BJ (cell line): ENCODE measurements around the gene CAST. TPM values are rescaled to one million over a fixed set of nuclear protein-coding genes. Genes with fewer than 3 reads are reported as not detected.

ENCODE experiments used
- CTCF ChIA-PET: fragments of 350-600 bp; formaldehyde crosslinking; extraction: SDS; loops from one replicate; lab custom pipeline; 2021; ENCODE audit warnings: antibody characterized with exemption, inconsistent platforms; lab: Yijun Ruan, JAX
- POLR2A ChIA-PET: fragments of 300-600 bp; sonication (Branson Sonifier 250); formaldehyde crosslinking; extraction: SDS; loops from one replicate; lab custom pipeline; 2021; ENCODE audit warnings: antibody characterized with exemption; lab: Charles Lee
- DNase-seq: peaks from one replicate; pipeline ENCODE4 v3.0.0-alpha.2; 2011; ENCODE audit warnings: low read depth
- H3K27me3 ChIP-seq: 2 replicates; pipeline ENCODE4 v1.6.0; 2011; ENCODE audit warnings: low read length; ENCODE audit not compliant: control insufficient read depth, insufficient read depth
- H3K36me3 ChIP-seq: 2 replicates; pipeline ENCODE4 v1.5.1; 2011; ENCODE audit warnings: low read length; ENCODE audit not compliant: control insufficient read depth, insufficient read depth
- H3K4me3 ChIP-seq: 2 replicates; pipeline ENCODE4 v1.5.1; 2011; ENCODE audit warnings: low read depth, mild to moderate bottlenecking, control low read depth, low read length
- CTCF ChIP-seq: IDR thresholded peaks from 2 replicates; pipeline ENCODE4 v1.5.1; 2011; ENCODE audit warnings: low read depth, mild to moderate bottlenecking, control low read depth, inconsistent platforms, low read length, moderate library complexity; ENCODE audit not compliant: insufficient read depth
- polyA plus RNA-seq: library from polyadenylated mRNA; depleted of rRNA; stranded (reverse); fragments of >200 nt; gene quantifications from 2 replicates; pipeline ENCODE4 v1.2.3, GENCODE V29; 2011

Gene CAST
- polyA plus RNA-seq, 1 experiment: 112 TPM

- ChIA-PET POLR2A (no interaction called here), CTCF (interaction anchor here (2.2 kb wide), 1 partner anchor 405 kb away, joined by 6 read pairs; no protein-coding TSS in a partner anchor)
- Histone ChIP-seq H3K4me3 (no peak overlapping the region), H3K27me3 (no peaks in the 10 kb centered on the region), H3K36me3 (peaks cover 16% of the 10 kb centered on the region)
- TF ChIP-seq CTCF: no peak
- no peak for DNase-seq
Observed at GRCh38 chr5:96756985-96757384, 94.8 kb downstream of the CAST start.

- ChIA-PET CTCF (interaction anchor here (1.1 kb wide), 1 partner anchor 10 kb away, joined by 3 read pairs; no protein-coding TSS in a partner anchor), POLR2A (no interaction called here)
- no peaks in the 10 kb centered on the region for H3K27me3 ChIP-seq
- peaks cover 16% of the 10 kb centered on the region for H3K36me3 ChIP-seq
- no peak for TF ChIP-seq CTCF
- H3K4me3 ChIP-seq: no peak overlapping the region
- DNase-seq: no peak
Observed at GRCh38 chr5:96758621-96759020, 96.4 kb downstream of the CAST start.

- Histone ChIP-seq H3K4me3 (no peak overlapping the region), H3K36me3 (peaks cover 15% of the 10 kb centered on the region), H3K27me3 (no peaks in the 10 kb centered on the region)
- no peak for DNase-seq
- POLR2A ChIA-PET: no interaction called here
- TF ChIP-seq CTCF: no peak
- CTCF ChIA-PET: interaction anchor here (1.4 to 4.2 kb wide), 2 partner anchors 9 to 10 kb away, joined by 4 to 23 read pairs; no protein-coding TSS in a partner anchor
Observed at GRCh38 chr5:96761618-96762017, 99.4 kb downstream of the CAST start.

- no peak overlapping the region for H3K4me3 ChIP-seq
- POLR2A ChIA-PET: no interaction called here
- peaks cover 16% of the 10 kb centered on the region for H3K36me3 ChIP-seq
- TF ChIP-seq CTCF: no peak
- no peaks in the 10 kb centered on the region for H3K27me3 ChIP-seq
- CTCF ChIA-PET: interaction anchor here (1.4 to 4.2 kb wide), 3 partner anchors 8 to 420 kb away, joined by 4 to 23 read pairs (median 4); partner anchors contain the start of gene RIOK2
- DNase-seq: no peak
Observed at GRCh38 chr5:96763026-96763425, 100.8 kb downstream of the CAST start.

DNA sequence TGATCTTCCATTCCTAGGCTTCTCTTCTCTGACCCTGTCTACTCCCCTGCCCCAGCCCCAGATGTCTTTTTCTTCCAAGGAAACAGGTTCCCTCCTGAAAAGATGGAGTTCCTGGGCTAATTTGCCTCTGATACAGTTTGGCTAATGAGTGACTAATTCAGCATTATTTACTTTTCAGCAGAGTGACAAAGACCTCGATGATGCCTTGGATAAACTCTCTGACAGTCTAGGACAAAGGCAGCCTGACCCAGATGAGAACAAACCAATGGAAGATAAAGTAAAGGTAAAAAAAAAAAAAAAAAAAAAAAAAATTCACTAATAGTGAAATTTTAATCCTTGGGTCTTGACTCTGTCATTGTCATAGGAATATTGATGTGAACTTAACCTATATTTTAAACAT lies 102.9 kb downstream of the CAST start:
- no peak for TF ChIP-seq CTCF
- Histone ChIP-seq H3K36me3 (peaks cover 24% of the 10 kb centered on the region), H3K27me3 (no peaks in the 10 kb centered on the region), H3K4me3 (no peak overlapping the region)
- no peak for DNase-seq
- CTCF ChIA-PET: no interaction called here
- POLR2A ChIA-PET: no interaction called here
